ENCODE results near the gene JAKMIP3.

DNA sequence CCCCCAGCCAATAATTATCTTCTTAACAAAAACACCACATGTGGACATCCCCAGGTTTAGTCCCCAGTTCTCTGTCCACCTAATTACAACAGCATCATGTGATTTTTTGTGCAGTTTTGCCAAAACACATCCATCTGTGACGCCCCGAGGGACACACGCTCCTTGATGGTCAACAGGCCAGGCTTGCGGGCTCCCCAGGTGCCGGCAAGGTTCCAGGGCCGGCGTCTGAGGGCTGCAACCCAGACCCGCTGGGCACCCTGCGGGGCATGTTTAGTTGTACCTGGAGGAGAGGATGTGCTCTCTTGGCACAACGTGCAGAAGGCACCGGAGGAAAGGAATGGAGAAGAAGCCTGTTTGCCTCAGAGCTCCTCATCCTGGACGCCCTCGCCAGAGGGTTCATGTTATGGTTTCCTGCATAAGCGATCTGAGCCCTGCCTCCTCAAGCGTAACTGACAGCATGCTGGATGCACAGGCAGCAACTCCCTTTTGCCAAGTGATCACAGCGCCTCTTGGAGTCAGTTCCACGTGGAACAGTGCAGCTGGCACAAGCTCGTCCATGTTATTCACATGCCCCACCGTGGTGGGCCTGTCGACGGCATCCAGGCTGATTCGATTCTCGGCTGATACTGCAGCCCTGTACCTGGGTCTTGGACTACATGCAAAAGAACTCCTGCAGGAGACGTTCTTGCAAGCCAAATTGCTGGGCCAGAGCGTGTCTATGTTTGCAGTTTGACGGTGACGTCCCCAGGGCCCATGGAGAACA lies 41.6 kb downstream of the JAKMIP3 start:
- TF ChIP-seq, protein P1, sequence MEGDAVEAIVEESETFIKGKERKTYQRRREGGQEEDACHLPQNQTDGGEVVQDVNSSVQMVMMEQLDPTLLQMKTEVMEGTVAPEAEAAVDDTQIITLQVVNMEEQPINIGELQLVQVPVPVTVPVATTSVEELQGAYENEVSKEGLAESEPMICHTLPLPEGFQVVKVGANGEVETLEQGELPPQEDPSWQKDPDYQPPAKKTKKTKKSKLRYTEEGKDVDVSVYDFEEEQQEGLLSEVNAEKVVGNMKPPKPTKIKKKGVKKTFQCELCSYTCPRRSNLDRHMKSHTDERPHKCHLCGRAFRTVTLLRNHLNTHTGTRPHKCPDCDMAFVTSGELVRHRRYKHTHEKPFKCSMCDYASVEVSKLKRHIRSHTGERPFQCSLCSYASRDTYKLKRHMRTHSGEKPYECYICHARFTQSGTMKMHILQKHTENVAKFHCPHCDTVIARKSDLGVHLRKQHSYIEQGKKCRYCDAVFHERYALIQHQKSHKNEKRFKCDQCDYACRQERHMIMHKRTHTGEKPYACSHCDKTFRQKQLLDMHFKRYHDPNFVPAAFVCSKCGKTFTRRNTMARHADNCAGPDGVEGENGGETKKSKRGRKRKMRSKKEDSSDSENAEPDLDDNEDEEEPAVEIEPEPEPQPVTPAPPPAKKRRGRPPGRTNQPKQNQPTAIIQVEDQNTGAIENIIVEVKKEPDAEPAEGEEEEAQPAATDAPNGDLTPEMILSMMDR (IDR thresholded peaks at IDR 0.05): no peak
- TF ChIP-seq EP300 (IDR thresholded peaks at IDR 0.05): no peak
- TF ChIP-seq POLR2A (IDR thresholded peaks at IDR 0.05): no peak
- TF ChIP-seq POLR2AphosphoS5 (IDR thresholded peaks at IDR 0.05): no peak
